Osteocyte (in vitro differentiated cells): ENCODE data around the gene XBP1. TPM values are rescaled to one million over a fixed set of nuclear protein-coding genes. Genes with fewer than 3 reads are reported as not detected.
"Not testable (repeated sequence)": the region's sequence is repeated elsewhere in the genome, so short reads cannot be mapped to it uniquely, and the experiment has no call there.

Experiments
- DNase-seq: peaks from one replicate; pipeline ENCODE4 v3.0.0; 2021; ENCODE audit warnings: mixed read lengths; ENCODE audit not compliant: unreplicated experiment; ENCODE audit errors: extremely low spot score
- H3K27ac Mint-ChIP-seq: one replicate; pipeline ENCODE4 v1.8.0; 2021; ENCODE audit warnings: mild to moderate bottlenecking, mixed read lengths; ENCODE audit not compliant: unreplicated experiment
- H3K27me3 Mint-ChIP-seq: one replicate; pipeline ENCODE4 v1.8.0; 2021; ENCODE audit warnings: mixed read lengths; ENCODE audit not compliant: unreplicated experiment
- H3K36me3 Mint-ChIP-seq: one replicate; pipeline ENCODE4 v1.8.0; 2021; ENCODE audit warnings: mixed read lengths; ENCODE audit not compliant: unreplicated experiment
- H3K4me1 Mint-ChIP-seq: one replicate; pipeline ENCODE4 v1.8.0; 2021; ENCODE audit warnings: mixed read lengths; ENCODE audit not compliant: unreplicated experiment
- H3K4me3 Mint-ChIP-seq: one replicate; pipeline ENCODE4 v1.8.0; 2021; ENCODE audit warnings: mild to moderate bottlenecking, moderate library complexity, mixed read lengths; ENCODE audit not compliant: unreplicated experiment
- H3K9me3 Mint-ChIP-seq: one replicate; pipeline ENCODE4 v1.8.0; 2021; ENCODE audit warnings: mixed read lengths; ENCODE audit not compliant: unreplicated experiment
- total RNA-seq: library from RNA; stranded (reverse); gene quantifications from 2 replicates; pipeline ENCODE4 v1.2.1, GENCODE V29; 2021
- TF ChIP-seq, protein P1 (sequence below): fragments of 200-600 bp; sonication (generic); IDR thresholded peaks from 2 replicates; pipeline ENCODE4 v1.5.0; 2021; ENCODE audit warnings: antibody characterized with exemption, mild to moderate bottlenecking, moderate library complexity

The XBP1 gene
- total RNA-seq, 1 donor from 2014 or later: 150 TPM

DNA sequence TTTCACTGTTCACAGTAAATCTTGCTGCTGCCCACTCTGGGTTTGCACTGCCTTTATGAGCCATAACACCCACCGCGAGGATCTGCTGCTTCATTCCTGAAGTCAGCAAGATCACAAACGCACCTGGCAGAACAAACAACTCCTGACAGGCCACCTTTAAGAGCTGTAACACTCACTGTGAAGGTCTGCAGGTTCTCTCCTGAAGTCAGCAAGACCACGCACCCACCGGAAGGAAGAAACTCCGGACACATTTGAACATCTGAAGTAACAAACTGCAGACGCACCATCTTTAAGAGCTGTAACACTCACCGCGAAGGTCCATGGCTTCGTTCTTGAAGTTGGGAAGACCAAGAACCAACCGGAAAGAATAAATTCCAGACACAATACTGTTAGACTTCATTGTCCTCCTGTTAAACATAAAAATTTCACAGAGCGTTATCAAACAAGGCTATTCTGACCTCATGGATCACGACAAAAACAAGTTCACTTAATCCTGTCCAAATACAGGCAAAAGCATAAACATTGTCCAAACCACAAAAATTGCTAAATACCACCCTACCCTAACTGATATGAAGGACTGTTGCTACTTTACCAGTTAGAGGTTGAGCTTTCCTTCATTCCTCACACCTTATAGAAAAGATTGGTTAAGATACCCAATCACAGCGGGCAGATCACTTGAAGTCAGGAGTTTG lies 30.8 kb downstream of the XBP1 start:
- no peaks in the 10 kb centered on the region for H3K9me3 Mint-ChIP-seq
- no peak for DNase-seq
- peaks cover 6% of the 10 kb centered on the region for H3K36me3 Mint-ChIP-seq
- no peak overlapping the region for H3K4me3 Mint-ChIP-seq
- H3K27ac Mint-ChIP-seq: no peak overlapping the region
- H3K4me1 Mint-ChIP-seq: peaks cover 15% of the 10 kb centered on the region
- TF ChIP-seq, protein P1, sequence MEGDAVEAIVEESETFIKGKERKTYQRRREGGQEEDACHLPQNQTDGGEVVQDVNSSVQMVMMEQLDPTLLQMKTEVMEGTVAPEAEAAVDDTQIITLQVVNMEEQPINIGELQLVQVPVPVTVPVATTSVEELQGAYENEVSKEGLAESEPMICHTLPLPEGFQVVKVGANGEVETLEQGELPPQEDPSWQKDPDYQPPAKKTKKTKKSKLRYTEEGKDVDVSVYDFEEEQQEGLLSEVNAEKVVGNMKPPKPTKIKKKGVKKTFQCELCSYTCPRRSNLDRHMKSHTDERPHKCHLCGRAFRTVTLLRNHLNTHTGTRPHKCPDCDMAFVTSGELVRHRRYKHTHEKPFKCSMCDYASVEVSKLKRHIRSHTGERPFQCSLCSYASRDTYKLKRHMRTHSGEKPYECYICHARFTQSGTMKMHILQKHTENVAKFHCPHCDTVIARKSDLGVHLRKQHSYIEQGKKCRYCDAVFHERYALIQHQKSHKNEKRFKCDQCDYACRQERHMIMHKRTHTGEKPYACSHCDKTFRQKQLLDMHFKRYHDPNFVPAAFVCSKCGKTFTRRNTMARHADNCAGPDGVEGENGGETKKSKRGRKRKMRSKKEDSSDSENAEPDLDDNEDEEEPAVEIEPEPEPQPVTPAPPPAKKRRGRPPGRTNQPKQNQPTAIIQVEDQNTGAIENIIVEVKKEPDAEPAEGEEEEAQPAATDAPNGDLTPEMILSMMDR: no peak
- H3K27me3 Mint-ChIP-seq: no peaks in the 10 kb centered on the region

DNA sequence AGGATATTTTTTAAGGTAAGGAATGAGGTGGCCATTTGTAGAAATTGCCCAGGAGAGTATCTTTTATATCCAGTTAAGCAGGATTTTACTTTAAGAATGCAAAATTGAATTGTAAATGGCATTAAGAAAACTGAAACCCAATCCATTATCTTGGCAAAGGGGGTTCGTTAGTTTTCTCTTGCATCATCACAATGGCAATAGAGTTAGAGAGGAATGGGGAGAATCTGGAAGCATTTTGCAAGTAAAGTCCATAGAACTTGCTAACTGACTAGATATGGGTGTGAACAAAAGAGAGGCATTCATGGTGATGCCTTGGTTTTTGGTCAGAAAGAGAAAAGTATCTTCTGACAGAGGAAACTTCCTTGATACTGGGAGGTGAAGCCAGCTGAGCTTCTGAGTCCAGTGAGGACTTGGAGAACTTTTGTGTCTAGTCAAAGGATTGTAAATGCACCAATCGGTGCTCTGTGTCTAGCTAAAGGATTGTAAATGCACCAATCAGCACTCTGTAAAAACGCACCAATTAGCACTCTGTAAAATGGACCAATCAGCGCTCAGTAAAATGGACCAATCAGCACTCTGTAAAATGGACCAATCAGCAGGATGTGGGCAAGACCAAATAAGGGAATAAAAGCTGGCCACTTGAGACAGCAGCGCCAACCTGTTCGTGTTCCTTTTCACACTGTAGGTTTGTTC lies 31.5 kb downstream of the XBP1 start:
- Mint-ChIP-seq H3K4me1 (peaks cover 9% of the 10 kb centered on the region), H3K4me3 (no peak overlapping the region), H3K27ac (no peak overlapping the region), H3K27me3 (no peaks in the 10 kb centered on the region), H3K36me3 (peaks cover 4% of the 10 kb centered on the region), H3K9me3 (no peaks in the 10 kb centered on the region)
- no peak for DNase-seq
- TF ChIP-seq, protein P1: no peak

DNA sequence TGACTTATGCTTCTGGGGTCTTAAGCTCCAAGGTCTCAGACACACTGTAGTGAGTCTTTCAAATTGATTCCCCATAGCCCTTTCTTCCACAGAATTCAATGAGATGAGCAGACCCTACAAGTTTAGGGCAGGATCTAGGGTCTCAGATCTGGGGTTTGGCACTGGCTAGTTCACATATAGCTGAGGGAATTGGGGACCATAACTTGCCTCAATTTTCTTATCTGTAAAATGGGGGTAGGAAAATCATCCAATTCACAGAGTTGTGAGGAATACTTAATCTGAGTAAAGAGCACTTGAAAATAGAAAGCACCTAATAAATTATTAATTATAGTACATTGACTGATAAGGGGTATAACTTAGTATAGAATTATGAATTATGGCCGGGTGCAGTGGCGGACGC lies 33.7 kb downstream of the XBP1 start:
- H3K4me3 Mint-ChIP-seq: no peak overlapping the region
- TF ChIP-seq, protein P1: no peak
- no peaks in the 10 kb centered on the region for H3K36me3 Mint-ChIP-seq
- H3K9me3 Mint-ChIP-seq: no peaks in the 10 kb centered on the region
- DNase-seq: no peak
- H3K27me3 Mint-ChIP-seq: no peaks in the 10 kb centered on the region
- H3K4me1 Mint-ChIP-seq: no peaks in the 10 kb centered on the region
- no peak overlapping the region for H3K27ac Mint-ChIP-seq

DNA sequence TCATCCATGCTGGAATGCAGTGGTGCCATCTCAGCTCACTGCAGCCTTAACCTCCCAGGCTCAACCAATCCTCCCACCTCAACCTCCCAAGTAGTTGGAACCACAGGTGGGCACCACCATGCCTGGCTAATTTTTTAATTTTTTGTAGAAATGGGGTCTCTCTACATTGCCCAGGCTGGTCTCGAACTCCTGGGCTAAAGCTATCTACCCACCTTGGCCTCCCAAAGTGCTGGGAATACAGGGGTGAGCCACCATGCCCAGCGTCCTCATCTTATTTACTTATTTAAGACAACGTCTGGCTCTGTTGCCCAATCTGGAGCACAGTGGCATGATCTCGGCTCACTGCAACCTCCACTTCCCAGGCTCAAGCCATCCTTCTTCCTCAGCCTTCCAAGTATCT lies 38.4 kb downstream of the XBP1 start:
- not testable (repeated sequence) for H3K4me3 Mint-ChIP-seq, DNase-seq, H3K36me3 Mint-ChIP-seq, H3K4me1 Mint-ChIP-seq, H3K27me3 Mint-ChIP-seq, H3K27ac Mint-ChIP-seq, H3K9me3 Mint-ChIP-seq

DNA sequence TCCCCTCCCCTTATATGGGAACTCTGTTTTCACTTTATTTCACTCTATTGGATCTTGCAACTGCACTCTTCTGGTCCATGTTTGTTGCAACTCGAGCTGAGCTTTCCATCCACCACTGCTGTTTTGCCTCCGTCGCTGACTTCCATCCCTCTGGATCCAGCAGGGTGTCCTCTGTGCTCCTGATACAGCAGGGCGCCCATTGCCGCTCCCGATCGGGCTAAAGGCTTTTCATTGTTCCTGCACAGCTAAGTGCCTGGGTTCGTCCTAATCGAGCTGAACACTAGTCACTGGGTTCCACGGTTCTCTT lies 39.0 kb downstream of the XBP1 start:
- H3K27ac Mint-ChIP-seq: no peak overlapping the region
- no peaks in the 10 kb centered on the region for H3K27me3 Mint-ChIP-seq
- DNase-seq: no peak
- TF ChIP-seq, protein P1: no peak
- H3K4me3 Mint-ChIP-seq: no peak overlapping the region
- no peaks in the 10 kb centered on the region for H3K9me3 Mint-ChIP-seq
- peaks cover 2% of the 10 kb centered on the region for H3K36me3 Mint-ChIP-seq
- peaks cover 4% of the 10 kb centered on the region for H3K4me1 Mint-ChIP-seq
